Measurements from ENCODE around the gene GRIN2D.
A peak's percentile ranks its signal among the peaks of the same experiment; 100 is the strongest.

GRIN2D gene

GRCh38 chr19:48415806-48416221, 22.3 kb downstream of the GRIN2D start:
- no peaks in the 10 kb centered on the region for H3K9me3 ChIP-seq (ENCODE audit: control insufficient read depth, insufficient read depth, low read depth, low read length)
- TF ChIP-seq ZNF518A (tag by site-specific recombination; conservative IDR thresholded peaks at IDR 0.05; ENCODE audit: low read depth) (no peak), ZNF404 (tag by site-specific recombination; IDR thresholded peaks at IDR 0.05) (no peak), ZNF239 (tag by site-specific recombination; IDR thresholded peaks at IDR 0.05) (no peak), ZNF670 (tag by site-specific recombination; IDR thresholded peaks at IDR 0.05; ENCODE audit: low read depth) (no peak), ZNF324 (tag by site-specific recombination; IDR thresholded peaks at IDR 0.05) (no peak), ZNF138 (tag by site-specific recombination; IDR thresholded peaks at IDR 0.05; ENCODE audit: borderline replicate concordance) (no peak), ZNF311 (tag by site-specific recombination; IDR thresholded peaks at IDR 0.05; ENCODE audit: borderline replicate concordance) (no peak), ZNF501 (tag by site-specific recombination; IDR thresholded peaks at IDR 0.05) (no peak), ZNF530 (tag by site-specific recombination; IDR thresholded peaks at IDR 0.05; ENCODE audit: low read depth) (no peak), ZIC2 (tag by site-specific recombination; IDR thresholded peaks at IDR 0.05) (no peak), ZNF777 (tag by site-specific recombination; IDR thresholded peaks at IDR 0.05; ENCODE audit: borderline replicate concordance) (no peak), KLF1 (tag by site-specific recombination; IDR thresholded peaks at IDR 0.05) (no peak)
- H3K4me1 ChIP-seq (ENCODE audit: control insufficient read depth, insufficient read depth, low read length), result peaks cover 8% of the 10 kb centered on the region; the same call in 1 of the 2 replicates
- ChIA-PET CTCF (interaction anchor here (1.6 kb wide), 1 partner anchor 24 kb away, joined by 4 read pairs; the partner anchor contains the start of gene KDELR1), POLR2A (interaction anchor here (1.3 kb wide), 1 partner anchor 52 kb away, joined by 3 read pairs; the partner anchor contains the start of gene TMEM143)
- H3K4me3 ChIP-seq (ENCODE audit: low read depth, low read length), result no peak overlapping the region
- H3K27ac ChIP-seq (ENCODE audit: extremely low read depth, low read depth, low read length), result no peak overlapping the region
- H3K36me3 ChIP-seq (ENCODE audit: control insufficient read depth in 2 of 2, insufficient read depth in 1 of 2, low read length in 2 of 2), result no peaks in the 10 kb centered on the region

DNA sequence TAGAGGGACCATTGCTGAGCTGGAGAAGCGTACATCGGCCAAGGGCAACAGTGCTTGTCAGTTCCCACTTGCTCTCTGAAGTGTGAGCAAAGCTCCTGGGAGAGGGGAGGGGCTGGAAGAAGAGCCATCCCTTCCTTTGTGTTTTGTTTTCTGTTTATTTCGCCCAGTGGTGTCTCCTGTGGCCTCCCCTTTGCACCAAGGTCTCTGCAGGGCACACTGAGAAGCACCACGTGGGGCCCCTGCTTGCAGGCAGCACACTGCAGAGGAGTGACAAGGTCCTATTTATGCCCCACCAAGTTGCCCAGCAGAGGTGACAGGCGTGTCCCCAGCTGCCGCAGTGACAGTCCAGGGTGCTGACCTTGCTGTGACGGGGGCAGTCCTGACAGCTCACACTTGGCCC, 24.0 kb downstream of the GRIN2D start:
- POLR2A ChIA-PET, result no interaction called here
- Histone ChIP-seq H3K4me3 (ENCODE audit: low read depth, low read length) (no peak overlapping the region), H3K27ac (ENCODE audit: extremely low read depth, low read depth, low read length) (no peak overlapping the region), H3K9me3 (ENCODE audit: control insufficient read depth, insufficient read depth, low read depth, low read length) (no peaks in the 10 kb centered on the region), H3K4me1 (ENCODE audit: control insufficient read depth, insufficient read depth, low read length) (peaks cover 8% of the 10 kb centered on the region; the same call in 1 of the 2 replicates), H3K36me3 (ENCODE audit: control insufficient read depth in 2 of 2, insufficient read depth in 1 of 2, low read length in 2 of 2) (no peaks in the 10 kb centered on the region)
- CTCF ChIA-PET, result interaction anchor here (1.1 to 1.6 kb wide), 2 partner anchors 26 to 171 kb away, joined by 4 read pairs; partner anchors contain the start of gene KDELR1
- TF ChIP-seq SP2 (tag by site-specific recombination; IDR thresholded peaks at IDR 0.05) (no peak), OVOL3 (tag by site-specific recombination; IDR thresholded peaks at IDR 0.05) (no peak), ZNF16 (tag by site-specific recombination; IDR thresholded peaks at IDR 0.05; ENCODE audit: low read depth) (no peak), ZBTB7A (tag by site-specific recombination; IDR thresholded peaks at IDR 0.05; ENCODE audit: low read depth) (no peak), KLF1 (tag by site-specific recombination; IDR thresholded peaks at IDR 0.05) (no peak), ZNF341 (tag by site-specific recombination; IDR thresholded peaks at IDR 0.05; ENCODE audit: low read depth) (peak; percentile 38; the same call in 1 of the 2 replicates), ZXDB (tag by site-specific recombination; IDR thresholded peaks at IDR 0.05) (no peak), ZNF837 (tag by site-specific recombination; IDR thresholded peaks at IDR 0.05) (no peak), ZBTB11 (tag by site-specific recombination; conservative IDR thresholded peaks at IDR 0.05; ENCODE audit: low read depth) (no peak), ZIC2 (tag by site-specific recombination; IDR thresholded peaks at IDR 0.05) (peak; percentile 83)
- TF ChIP-seq, protein P1, sequence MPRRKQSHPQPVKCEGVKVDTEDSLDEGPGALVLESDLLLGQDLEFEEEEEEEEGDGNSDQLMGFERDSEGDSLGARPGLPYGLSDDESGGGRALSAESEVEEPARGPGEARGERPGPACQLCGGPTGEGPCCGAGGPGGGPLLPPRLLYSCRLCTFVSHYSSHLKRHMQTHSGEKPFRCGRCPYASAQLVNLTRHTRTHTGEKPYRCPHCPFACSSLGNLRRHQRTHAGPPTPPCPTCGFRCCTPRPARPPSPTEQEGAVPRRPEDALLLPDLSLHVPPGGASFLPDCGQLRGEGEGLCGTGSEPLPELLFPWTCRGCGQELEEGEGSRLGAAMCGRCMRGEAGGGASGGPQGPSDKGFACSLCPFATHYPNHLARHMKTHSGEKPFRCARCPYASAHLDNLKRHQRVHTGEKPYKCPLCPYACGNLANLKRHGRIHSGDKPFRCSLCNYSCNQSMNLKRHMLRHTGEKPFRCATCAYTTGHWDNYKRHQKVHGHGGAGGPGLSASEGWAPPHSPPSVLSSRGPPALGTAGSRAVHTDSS (tag by site-specific recombination; IDR thresholded peaks at IDR 0.05), result no peak
- TF ChIP-seq, protein P2, sequence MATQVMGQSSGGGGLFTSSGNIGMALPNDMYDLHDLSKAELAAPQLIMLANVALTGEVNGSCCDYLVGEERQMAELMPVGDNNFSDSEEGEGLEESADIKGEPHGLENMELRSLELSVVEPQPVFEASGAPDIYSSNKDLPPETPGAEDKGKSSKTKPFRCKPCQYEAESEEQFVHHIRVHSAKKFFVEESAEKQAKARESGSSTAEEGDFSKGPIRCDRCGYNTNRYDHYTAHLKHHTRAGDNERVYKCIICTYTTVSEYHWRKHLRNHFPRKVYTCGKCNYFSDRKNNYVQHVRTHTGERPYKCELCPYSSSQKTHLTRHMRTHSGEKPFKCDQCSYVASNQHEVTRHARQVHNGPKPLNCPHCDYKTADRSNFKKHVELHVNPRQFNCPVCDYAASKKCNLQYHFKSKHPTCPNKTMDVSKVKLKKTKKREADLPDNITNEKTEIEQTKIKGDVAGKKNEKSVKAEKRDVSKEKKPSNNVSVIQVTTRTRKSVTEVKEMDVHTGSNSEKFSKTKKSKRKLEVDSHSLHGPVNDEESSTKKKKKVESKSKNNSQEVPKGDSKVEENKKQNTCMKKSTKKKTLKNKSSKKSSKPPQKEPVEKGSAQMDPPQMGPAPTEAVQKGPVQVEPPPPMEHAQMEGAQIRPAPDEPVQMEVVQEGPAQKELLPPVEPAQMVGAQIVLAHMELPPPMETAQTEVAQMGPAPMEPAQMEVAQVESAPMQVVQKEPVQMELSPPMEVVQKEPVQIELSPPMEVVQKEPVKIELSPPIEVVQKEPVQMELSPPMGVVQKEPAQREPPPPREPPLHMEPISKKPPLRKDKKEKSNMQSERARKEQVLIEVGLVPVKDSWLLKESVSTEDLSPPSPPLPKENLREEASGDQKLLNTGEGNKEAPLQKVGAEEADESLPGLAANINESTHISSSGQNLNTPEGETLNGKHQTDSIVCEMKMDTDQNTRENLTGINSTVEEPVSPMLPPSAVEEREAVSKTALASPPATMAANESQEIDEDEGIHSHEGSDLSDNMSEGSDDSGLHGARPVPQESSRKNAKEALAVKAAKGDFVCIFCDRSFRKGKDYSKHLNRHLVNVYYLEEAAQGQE (tag by site-specific recombination; IDR thresholded peaks at IDR 0.05), result peak; percentile 13; the same call in 1 of the 2 replicates
